HUES6 (cell line): ENCODE data around the gene CPNE9.

Source experiments
- H3K27ac ChIP-seq: 2 replicates; pipeline ENCODE4 v1.7.0; 2013; ENCODE audit warnings: low read depth, mild to moderate bottlenecking, low read length, inconsistent platforms
- H3K27me3 ChIP-seq: 2 replicates; pipeline ENCODE4 v1.6.1; 2013; ENCODE audit warnings: low read length; ENCODE audit not compliant: control insufficient read depth, insufficient read depth
- H3K36me3 ChIP-seq: 2 replicates; pipeline ENCODE4 v1.6.1; 2013; ENCODE audit warnings: low read length; ENCODE audit not compliant: control insufficient read depth, insufficient read depth
- H3K4me1 ChIP-seq: 2 replicates; pipeline ENCODE4 v1.6.1; 2013; ENCODE audit warnings: low read length; ENCODE audit not compliant: control insufficient read depth, insufficient read depth
- H3K4me3 ChIP-seq: 2 replicates; pipeline ENCODE4 v1.5.1; 2013; ENCODE audit warnings: low read depth, low read length
- H3K9ac ChIP-seq: one replicate; pipeline ENCODE4 v1.6.1; 2013; ENCODE audit warnings: mild to moderate bottlenecking, low read length
- H3K9me3 ChIP-seq: 2 replicates; pipeline ENCODE4 v1.6.1; 2013; ENCODE audit warnings: low read depth, low read length; ENCODE audit not compliant: control insufficient read depth, insufficient read depth

CPNE9 gene

GRCh38 chr3:9717563-9717962 is 13.9 kb downstream of the CPNE9 start:
- no peak overlapping the region for H3K9ac ChIP-seq
- H3K4me3 ChIP-seq: no peak overlapping the region
- peaks cover 8% of the 10 kb centered on the region; the same call in 1 of the 2 replicates for H3K27me3 ChIP-seq
- no peaks in the 10 kb centered on the region for H3K36me3 ChIP-seq
- no peak overlapping the region for H3K27ac ChIP-seq
- H3K9me3 ChIP-seq: no peaks in the 10 kb centered on the region
- H3K4me1 ChIP-seq: no peaks in the 10 kb centered on the region

DNA sequence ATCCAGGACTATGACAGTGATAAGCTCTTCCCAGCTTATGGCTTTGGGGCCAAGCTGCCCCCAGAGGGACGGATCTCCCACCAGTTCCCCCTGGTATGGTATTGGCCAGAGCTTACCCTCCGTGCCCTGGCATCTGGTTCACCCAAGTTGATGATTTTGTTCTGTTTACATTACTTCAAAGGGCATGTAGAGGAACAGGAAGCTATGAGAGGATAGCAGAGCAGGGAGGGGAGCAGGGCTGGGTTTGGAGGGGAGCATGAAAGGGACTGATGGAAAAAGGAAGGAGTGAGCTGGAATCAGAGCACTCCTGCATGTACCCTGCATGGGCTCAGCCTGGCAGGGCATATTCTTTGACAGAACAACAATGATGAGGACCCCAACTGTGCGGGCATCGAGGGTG is 14.5 kb downstream of the CPNE9 start:
- Histone ChIP-seq H3K4me1 (no peaks in the 10 kb centered on the region), H3K9ac (no peak overlapping the region), H3K36me3 (no peaks in the 10 kb centered on the region), H3K9me3 (no peaks in the 10 kb centered on the region), H3K27ac (no peak overlapping the region), H3K27me3 (peaks cover 4% of the 10 kb centered on the region; the same call in 1 of the 2 replicates), H3K4me3 (no peak overlapping the region)

- Histone ChIP-seq H3K4me3 (no peak overlapping the region), H3K9ac (no peak overlapping the region), H3K36me3 (no peaks in the 10 kb centered on the region), H3K4me1 (no peaks in the 10 kb centered on the region), H3K27me3 (no peaks in the 10 kb centered on the region; the same call in 1 of the 2 replicates), H3K9me3 (no peaks in the 10 kb centered on the region), H3K27ac (no peak overlapping the region)
These were observed 17.5 kb downstream of the CPNE9 start for GRCh38 chr3:9721015-9721699.

DNA sequence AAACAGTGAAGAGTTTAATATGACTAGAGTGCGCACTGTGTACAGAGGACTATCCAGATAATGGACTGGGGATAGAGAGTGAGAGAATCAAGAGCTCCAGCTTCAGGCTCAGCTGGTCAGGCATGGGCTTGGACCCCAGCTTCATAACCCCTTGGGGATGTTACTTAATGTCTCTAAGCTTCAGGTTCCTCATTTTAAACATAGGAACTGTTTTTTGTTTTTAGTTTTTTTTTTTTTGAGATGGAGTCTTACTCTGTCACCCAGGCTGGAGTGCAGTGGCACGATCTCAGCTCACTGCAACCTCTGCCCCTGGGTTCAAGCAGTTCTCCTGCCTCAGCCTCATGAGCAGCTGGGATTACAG is 18.0 kb downstream of the CPNE9 start:
- no peak overlapping the region for H3K9ac ChIP-seq
- no peaks in the 10 kb centered on the region for H3K9me3 ChIP-seq
- H3K4me3 ChIP-seq: no peak overlapping the region
- H3K4me1 ChIP-seq: no peaks in the 10 kb centered on the region
- no peak overlapping the region for H3K27ac ChIP-seq
- H3K27me3 ChIP-seq: no peaks in the 10 kb centered on the region; the same call in 1 of the 2 replicates
- H3K36me3 ChIP-seq: no peaks in the 10 kb centered on the region

DNA sequence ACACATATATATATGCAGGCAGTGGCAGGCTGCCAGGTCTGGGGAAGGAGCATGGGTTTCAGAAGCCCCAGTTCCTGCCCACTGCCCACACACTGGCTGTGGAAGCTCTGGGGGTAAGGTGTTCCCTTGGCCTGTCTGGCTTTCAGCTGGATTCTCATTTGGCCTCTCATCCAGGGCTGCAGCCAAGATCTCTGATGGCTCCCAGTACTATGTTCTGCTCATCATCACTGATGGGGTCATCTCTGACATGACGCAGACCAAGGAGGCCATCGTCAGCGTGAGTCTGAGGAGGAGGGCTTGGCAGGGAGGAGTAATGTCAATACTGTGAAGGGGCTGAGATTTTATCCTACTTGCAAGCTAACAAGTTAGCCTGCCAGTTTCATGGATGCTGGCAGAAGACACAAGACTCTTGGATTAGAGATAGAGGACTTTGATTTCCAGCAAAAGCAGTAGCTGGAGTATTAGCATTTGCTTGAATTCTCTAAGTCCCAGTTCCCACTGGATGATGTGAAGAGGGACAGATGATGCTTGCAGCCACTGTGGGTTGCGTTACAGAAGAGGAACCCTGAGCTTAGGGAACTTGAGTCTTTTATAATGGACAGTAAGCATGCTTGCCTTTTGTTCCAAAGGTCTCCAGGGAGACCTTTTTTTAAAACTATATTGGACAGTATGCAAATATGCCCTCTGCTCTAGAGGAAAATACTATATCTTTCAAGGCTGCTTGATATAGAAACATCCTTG is 22.3 kb downstream of the CPNE9 start:
- no peaks in the 10 kb centered on the region for H3K9me3 ChIP-seq
- no peaks in the 10 kb centered on the region for H3K36me3 ChIP-seq
- H3K9ac ChIP-seq: no peak overlapping the region
- H3K4me1 ChIP-seq: peaks cover 6% of the 10 kb centered on the region; the same call in 1 of the 2 replicates
- no peak overlapping the region for H3K27ac ChIP-seq
- no peak overlapping the region for H3K4me3 ChIP-seq
- no peaks in the 10 kb centered on the region; the same call in 1 of the 2 replicates for H3K27me3 ChIP-seq

DNA sequence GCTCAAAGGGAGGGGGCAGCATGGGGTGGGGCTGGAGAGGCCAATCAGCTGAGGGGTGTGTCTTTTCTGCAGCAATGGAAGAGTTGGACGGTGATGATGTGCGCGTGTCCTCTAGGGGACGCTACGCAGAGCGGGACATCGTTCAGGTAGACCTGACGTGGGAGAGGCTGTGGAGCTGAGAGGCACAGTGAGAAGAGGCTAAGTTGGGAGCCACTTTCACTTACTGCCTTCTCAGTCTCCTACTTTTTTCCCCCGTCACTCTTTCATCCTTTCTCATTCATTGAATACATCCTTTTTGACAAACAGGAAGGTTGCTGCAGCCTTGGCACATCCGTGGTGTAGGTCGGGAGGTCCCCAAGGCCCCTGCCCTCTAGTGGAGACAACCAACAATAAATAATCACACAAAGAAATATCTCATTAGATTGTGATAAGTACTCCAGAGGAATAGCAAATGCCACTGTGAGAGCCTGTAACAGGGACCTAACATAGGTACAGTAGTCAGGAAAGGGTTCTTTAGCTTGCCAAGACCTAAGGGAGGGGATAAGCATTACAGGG is 23.5 kb downstream of the CPNE9 start:
- H3K9me3 ChIP-seq: no peaks in the 10 kb centered on the region
- no peaks in the 10 kb centered on the region for H3K36me3 ChIP-seq
- H3K27me3 ChIP-seq: no peaks in the 10 kb centered on the region
- H3K4me3 ChIP-seq: peak overlapping the region; percentile 48
- peaks cover 6% of the 10 kb centered on the region; the same call in 1 of the 2 replicates for H3K4me1 ChIP-seq
- H3K9ac ChIP-seq: no peak overlapping the region
- H3K27ac ChIP-seq: no peak overlapping the region

- Histone ChIP-seq H3K4me3 (no peak overlapping the region), H3K9me3 (no peaks in the 10 kb centered on the region)
These were observed 24.1 kb downstream of the CPNE9 start for GRCh38 chr3:9727743-9728142.

DNA sequence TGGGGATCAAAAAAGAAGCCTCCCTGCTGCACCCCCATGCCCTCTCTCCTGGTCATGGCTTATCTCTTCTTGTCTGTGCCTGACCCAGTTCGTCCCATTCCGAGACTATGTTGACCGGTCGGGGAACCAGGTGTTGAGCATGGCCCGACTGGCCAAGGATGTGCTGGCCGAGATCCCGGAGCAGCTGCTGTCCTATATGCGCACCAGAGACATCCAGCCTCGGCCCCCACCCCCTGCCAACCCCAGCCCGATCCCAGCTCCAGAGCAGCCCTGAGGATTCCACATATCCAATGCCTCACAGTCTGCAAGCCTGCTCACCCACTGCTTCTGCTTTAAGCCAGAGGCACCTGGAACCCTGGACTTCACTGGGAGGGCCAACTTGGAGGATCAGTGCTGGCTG is 25.8 kb downstream of the CPNE9 start:
- no peaks in the 10 kb centered on the region for H3K27me3 ChIP-seq
- peaks cover 12% of the 10 kb centered on the region for H3K4me1 ChIP-seq
- no peak overlapping the region for H3K4me3 ChIP-seq
- H3K36me3 ChIP-seq: peaks cover 16% of the 10 kb centered on the region
- no peaks in the 10 kb centered on the region for H3K9me3 ChIP-seq
- H3K9ac ChIP-seq: no peak overlapping the region
- H3K27ac ChIP-seq: no peak overlapping the region

More at GRCh38 chr3:9727743-9728142, 24.1 kb downstream of the CPNE9 start:
- peaks cover 2% of the 10 kb centered on the region; the same call in 1 of the 2 replicates for H3K36me3 ChIP-seq
- peaks cover 10% of the 10 kb centered on the region for H3K4me1 ChIP-seq
- H3K9ac ChIP-seq: no peak overlapping the region
- no peaks in the 10 kb centered on the region for H3K27me3 ChIP-seq
- no peak overlapping the region for H3K27ac ChIP-seq

- H3K27me3 ChIP-seq: no peaks in the 10 kb centered on the region
- peak overlapping the region; percentile 72 for H3K4me3 ChIP-seq
- no peaks in the 10 kb centered on the region for H3K9me3 ChIP-seq
- H3K27ac ChIP-seq: no peak overlapping the region
- H3K4me1 ChIP-seq: peaks cover 12% of the 10 kb centered on the region
- H3K9ac ChIP-seq: peak overlapping the region; percentile 48
- H3K36me3 ChIP-seq: peaks cover 29% of the 10 kb centered on the region
These were observed 27.1 kb downstream of the CPNE9 start for GRCh38 chr3:9730657-9731205.

GRCh38 chr3:9731206-9732079 is 27.8 kb downstream of the CPNE9 start, which contains the start of gene BRPF1:
Gene BRPF1, plus strand, starts transcription at chr3:9731735. Its CDS starts 2,406 bp downstream, at chr3:9734141.
- no peaks in the 10 kb centered on the region for H3K9me3 ChIP-seq
- peak within 1 kb of the TSS; percentile 100 for H3K9ac ChIP-seq
- peak within 1 kb of the TSS; percentile 98 for H3K4me3 ChIP-seq
- H3K27me3 ChIP-seq: no peaks in the 10 kb centered on the region
- peaks cover 12% of the 10 kb centered on the region for H3K4me1 ChIP-seq
- H3K36me3 ChIP-seq: peaks cover 34% of the 10 kb centered on the region
- H3K27ac ChIP-seq: peak within 1 kb of the TSS; percentile 100
